WTC11 (cell line): ENCODE results near the gene TNFRSF1B.

Experiments used
- CDX4 ChIP-seq: fragments of 250-450 bp; sonication (Bioruptor Pico); IDR thresholded peaks from 2 replicates; pipeline ENCODE4 v1.9.0; 2021; ENCODE audit warnings: moderate library complexity, mild to moderate bottlenecking, inconsistent platforms, borderline replicate concordance
- CREM ChIP-seq: sonication (generic); formaldehyde crosslinking; IDR thresholded peaks from 2 replicates; pipeline ENCODE4 v1.8.1; 2022; ENCODE audit warnings: mild to moderate bottlenecking, missing genetic modification reagents, moderate library complexity
- CTCF ChIP-seq: fragments of 200-600 bp; IDR thresholded peaks from 2 replicates; pipeline ENCODE4 v1.8.0; 2022; ENCODE audit warnings: antibody characterized with exemption
- JUN ChIP-seq: sonication (generic); formaldehyde crosslinking; IDR thresholded peaks from 2 replicates; pipeline ENCODE4 v1.8.0; 2023; ENCODE audit warnings: mild to moderate bottlenecking, missing genetic modification reagents
- MAX ChIP-seq: sonication (generic); formaldehyde crosslinking; IDR thresholded peaks from 2 replicates; pipeline ENCODE4 v1.8.0; 2022; ENCODE audit warnings: mild to moderate bottlenecking, missing genetic modification reagents
- ZMAT4 ChIP-seq: fragments of 250-450 bp; sonication (Bioruptor Pico); IDR thresholded peaks from 2 replicates; pipeline ENCODE4 v1.9.0; 2021; ENCODE audit warnings: mild to moderate bottlenecking
- ZNF396 ChIP-seq: fragments of 250-450 bp; sonication (Bioruptor Pico); IDR thresholded peaks from 2 replicates; pipeline ENCODE4 v1.8.0; 2021; ENCODE audit warnings: mild to moderate bottlenecking, moderate library complexity, borderline replicate concordance

GRCh38 chr1:12155328-12155727 lies 11.5 kb upstream of the TNFRSF1B start:
- no peak for TF ChIP-seq MAX (CRISPR knock-in tag)
- no peak for TF ChIP-seq ZMAT4 (CRISPR knock-in tag)
- no peak for TF ChIP-seq CTCF
- TF ChIP-seq CREM (CRISPR knock-in tag): no peak
- no peak for TF ChIP-seq ZNF396
- no peak for TF ChIP-seq JUN
- no peak for TF ChIP-seq CDX4 (CRISPR knock-in tag)
